HG03025 (cell line): ENCODE results near the gene GPR107.

ENCODE experiments used
- ATAC-seq: cut with Tn5 transposase; IDR thresholded peaks from one replicate; pipeline ENCODE4 v1.9.1; 2021; ENCODE audit warnings: mild to moderate bottlenecking, moderate library complexity; ENCODE audit not compliant: unreplicated experiment, low FRiP score

The GPR107 gene

GRCh38 chr9:130107234-130107861, 53.6 kb downstream of the GPR107 start:
- ATAC-seq: no peak

- no peak for ATAC-seq
Measured at GRCh38 chr9:130107955-130108354, 54.2 kb downstream of the GPR107 start.

GRCh38 chr9:130110166-130110565, 56.5 kb downstream of the GPR107 start:
- no peak for ATAC-seq

- ATAC-seq: no peak
Measured at GRCh38 chr9:130110596-130111021, 56.9 kb downstream of the GPR107 start.

- ATAC-seq: no peak
Measured at GRCh38 chr9:130111786-130112537, 58.3 kb downstream of the GPR107 start.

GRCh38 chr9:130112538-130113151, 58.9 kb downstream of the GPR107 start:
- ATAC-seq: no peak

- ATAC-seq: no peak
Measured at GRCh38 chr9:130114741-130115140, 61.0 kb downstream of the GPR107 start.

GRCh38 chr9:130116346-130116745, 62.6 kb downstream of the GPR107 start:
- ATAC-seq: no peak

- no peak for ATAC-seq
Measured at GRCh38 chr9:130117376-130117775, 63.7 kb downstream of the GPR107 start.

- ATAC-seq: no peak
Measured at GRCh38 chr9:130117816-130118632, 64.3 kb downstream of the GPR107 start.

- ATAC-seq: no peak
Measured at GRCh38 chr9:130118841-130119518, 65.3 kb downstream of the GPR107 start.

- no peak for ATAC-seq
Measured at GRCh38 chr9:130119519-130120298, 66.0 kb downstream of the GPR107 start.

GRCh38 chr9:130120299-130120587, 66.5 kb downstream of the GPR107 start:
- no peak for ATAC-seq

GRCh38 chr9:130120832-130121231, 67.1 kb downstream of the GPR107 start:
- ATAC-seq: no peak

GRCh38 chr9:130122456-130122855, 68.8 kb downstream of the GPR107 start:
- ATAC-seq: no peak

GRCh38 chr9:130124085-130124860, 70.6 kb downstream of the GPR107 start:
- ATAC-seq: no peak

GRCh38 chr9:130126721-130127433, 73.2 kb downstream of the GPR107 start:
- no peak for ATAC-seq

GRCh38 chr9:130128251-130128650, 74.5 kb downstream of the GPR107 start:
- ATAC-seq: no peak
